ENCODE data around the gene FADS6.

Gene FADS6

GRCh38 chr17:74854792-74855191, 38.6 kb downstream of the FADS6 start:
- no peak for DNase-seq (ENCODE audit: low read depth in 2 of 2)

DNA sequence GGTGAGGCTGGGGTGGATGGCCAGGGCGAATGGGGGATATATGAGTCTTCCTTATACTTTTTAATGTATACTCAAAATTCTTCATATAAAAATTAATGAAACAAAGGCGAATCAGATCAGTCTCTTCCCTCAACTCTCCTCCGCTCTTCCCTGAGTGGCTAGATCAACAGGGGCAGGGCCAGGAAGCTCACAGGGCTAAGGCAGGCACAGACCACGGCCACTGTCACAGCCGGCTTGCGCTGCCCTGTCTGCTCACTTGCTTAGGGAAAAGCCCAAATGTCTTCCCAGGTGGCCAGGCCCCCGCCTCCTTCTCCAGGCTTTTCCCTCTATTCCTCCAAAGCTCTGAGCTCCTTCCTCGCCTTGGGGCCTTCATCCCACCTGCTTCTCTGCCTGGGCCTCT, 39.8 kb downstream of the FADS6 start:
- DNase-seq (ENCODE audit: low read depth in 2 of 2): no peak

GRCh38 chr17:74853048-74853397, 40.4 kb downstream of the FADS6 start:
- no peak for DNase-seq (ENCODE audit: low read depth in 2 of 2)

DNA sequence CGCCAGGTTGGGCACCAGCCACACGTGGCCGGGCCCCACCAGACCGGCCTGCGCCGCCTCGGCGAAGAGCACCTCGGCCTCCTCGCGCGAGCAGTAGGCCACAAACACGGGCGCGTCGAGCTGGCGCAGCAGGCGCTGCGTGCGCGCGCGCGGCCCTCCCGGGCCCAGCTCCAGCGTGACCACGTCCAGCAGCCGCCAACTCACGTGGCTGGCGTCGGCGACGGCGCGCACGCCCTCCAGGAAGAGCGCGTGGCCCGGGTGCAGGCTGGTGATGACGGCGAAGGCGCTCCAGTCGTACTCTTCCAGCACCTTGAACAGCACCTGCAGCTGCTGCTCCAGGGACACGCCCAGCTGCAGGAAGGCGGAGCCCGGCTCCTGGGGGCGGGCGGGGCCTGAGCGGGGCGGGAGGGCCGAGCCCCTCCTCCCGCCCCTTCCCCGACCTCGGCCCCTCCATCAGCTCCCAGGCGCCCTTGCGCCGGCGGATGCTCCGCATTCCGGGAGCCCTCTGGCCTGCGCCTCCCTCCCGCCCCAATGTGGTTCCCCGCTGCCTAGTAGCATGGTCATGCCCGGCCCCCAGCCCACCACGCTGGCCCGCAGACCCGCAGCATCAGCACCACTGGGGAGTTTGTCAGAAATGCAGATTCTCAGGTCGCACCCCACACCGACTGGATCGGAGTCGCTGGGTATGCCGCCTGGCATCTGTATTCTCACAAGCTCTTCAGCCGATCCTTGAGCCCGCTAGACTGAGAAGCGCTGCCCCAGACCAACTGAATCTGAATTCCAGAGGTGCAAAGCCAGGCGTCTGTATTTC, 41.0 kb downstream of the FADS6 start:
- DNase-seq (ENCODE audit: low read depth in 2 of 2): peak in 1 of 2 donors; percentile 24

DNA sequence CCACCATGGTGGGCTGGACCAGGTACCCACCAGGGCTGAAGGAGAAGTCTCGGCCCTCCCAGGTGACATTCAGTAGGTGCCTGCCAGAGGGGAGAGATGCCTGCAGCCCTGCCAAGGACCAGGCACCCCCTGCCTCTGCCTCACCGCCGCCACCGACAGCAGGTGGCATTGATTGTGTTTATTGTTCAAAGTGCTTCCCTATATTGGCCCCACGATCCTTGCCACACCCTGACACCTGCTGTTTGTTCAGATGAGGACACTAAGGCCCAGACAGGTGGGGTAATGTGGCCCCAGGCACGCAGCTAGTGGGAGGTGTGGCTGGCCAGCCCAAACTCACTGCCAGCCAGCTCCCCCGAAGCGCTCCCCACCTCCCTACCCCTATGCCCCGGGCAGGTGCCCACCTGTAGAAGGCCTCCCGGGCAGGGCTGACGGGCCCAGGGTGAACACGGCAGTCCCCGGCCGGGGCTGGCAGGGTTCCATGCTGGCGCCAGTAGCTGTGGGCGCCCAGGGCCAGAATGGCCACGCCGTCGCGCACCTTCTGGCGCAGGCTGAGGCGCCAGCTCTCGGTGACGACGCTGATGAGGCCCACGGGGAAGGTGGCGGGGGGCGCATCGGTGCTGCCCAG, 41.7 kb downstream of the FADS6 start:
- DNase-seq (ENCODE audit: low read depth in 2 of 2): no peak

DNA sequence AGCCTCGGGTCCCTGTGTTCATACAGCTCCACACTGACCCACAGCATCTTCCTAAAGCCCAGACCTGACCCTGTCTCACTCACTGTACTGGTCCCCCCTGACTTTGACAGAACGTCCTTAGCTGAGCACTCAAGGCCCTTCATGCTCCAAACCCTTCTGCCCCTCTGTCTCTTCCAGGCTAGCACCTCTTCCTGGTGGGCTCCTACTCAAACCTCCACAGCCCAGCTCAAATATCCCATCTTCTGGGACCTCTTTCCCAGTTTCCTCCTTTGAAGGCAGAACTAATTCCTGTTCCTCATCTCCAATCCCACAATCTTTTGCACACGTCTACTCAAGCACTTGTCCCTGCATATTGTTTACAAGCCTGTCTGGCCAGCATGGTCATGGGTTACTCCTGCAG, 42.5 kb downstream of the FADS6 start:
- DNase-seq (ENCODE audit: low read depth in 2 of 2): no peak

DNA sequence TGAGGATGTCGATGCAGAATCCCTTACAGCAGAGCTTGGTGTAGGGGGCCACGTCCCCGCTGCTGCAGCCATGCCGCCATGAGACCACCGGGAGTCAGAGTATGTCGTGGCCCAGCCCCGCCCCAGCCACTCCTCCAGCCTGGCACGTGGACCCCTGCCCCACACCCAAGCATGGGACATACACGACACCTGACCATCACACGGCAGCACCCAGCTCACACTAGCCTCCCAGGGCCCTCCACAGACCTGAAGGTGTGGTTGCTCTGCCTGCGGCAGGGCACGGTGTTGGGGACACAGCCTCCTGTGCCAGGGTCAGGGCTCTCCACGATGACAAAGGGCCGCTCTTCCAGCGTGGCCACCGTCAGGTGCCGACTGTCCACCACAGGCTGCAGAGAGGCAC, 43.1 kb downstream of the FADS6 start:
- no peak for DNase-seq (ENCODE audit: low read depth in 2 of 2)

GRCh38 chr17:74848656-74849399, 44.6 kb downstream of the FADS6 start:
- DNase-seq (ENCODE audit: low read depth in 2 of 2): no peak

DNA sequence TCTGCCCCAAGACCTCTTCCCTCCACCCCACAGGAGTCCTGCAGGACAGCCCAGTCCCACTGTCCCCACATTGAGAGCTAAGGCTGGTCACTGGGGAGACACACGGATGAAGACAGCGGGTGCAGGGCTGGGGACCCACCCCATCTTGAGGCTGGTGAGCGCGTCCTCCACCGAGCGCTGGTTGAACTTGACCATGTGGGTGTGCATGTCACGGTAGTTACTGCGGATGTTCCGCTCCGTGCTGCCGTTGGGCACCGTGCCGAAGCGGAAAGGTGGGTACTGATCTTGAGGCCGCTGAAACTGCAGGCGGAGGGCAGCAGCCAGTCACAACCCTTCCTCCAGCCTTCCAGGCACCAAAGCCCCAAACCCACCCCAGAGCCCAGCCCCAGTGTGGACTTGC, 46.8 kb downstream of the FADS6 start:
- DNase-seq (ENCODE audit: low read depth in 2 of 2): no peak

DNA sequence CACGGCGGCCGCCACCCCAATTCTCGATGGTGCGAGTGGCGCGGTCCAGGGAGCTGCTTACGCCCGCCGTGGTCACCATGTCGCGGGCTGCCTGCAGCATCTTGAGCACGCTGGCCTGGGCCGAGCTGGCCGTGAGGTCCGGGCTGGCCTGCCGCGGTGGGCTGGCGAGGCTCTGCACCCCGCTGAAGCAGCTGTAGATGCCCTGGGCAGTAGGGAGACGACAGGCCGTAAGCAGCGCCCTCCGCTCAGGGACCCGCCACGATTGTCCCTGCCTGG, 50.1 kb downstream of the FADS6 start:
- DNase-seq (ENCODE audit: low read depth in 2 of 2): no peak

GRCh38 chr17:74842599-74843351, 50.7 kb downstream of the FADS6 start:
- no peak for DNase-seq (ENCODE audit: low read depth in 2 of 2)

- DNase-seq (ENCODE audit: low read depth in 2 of 2): no peak
Measured at GRCh38 chr17:74842146-74842598, 51.3 kb downstream of the FADS6 start.

DNA sequence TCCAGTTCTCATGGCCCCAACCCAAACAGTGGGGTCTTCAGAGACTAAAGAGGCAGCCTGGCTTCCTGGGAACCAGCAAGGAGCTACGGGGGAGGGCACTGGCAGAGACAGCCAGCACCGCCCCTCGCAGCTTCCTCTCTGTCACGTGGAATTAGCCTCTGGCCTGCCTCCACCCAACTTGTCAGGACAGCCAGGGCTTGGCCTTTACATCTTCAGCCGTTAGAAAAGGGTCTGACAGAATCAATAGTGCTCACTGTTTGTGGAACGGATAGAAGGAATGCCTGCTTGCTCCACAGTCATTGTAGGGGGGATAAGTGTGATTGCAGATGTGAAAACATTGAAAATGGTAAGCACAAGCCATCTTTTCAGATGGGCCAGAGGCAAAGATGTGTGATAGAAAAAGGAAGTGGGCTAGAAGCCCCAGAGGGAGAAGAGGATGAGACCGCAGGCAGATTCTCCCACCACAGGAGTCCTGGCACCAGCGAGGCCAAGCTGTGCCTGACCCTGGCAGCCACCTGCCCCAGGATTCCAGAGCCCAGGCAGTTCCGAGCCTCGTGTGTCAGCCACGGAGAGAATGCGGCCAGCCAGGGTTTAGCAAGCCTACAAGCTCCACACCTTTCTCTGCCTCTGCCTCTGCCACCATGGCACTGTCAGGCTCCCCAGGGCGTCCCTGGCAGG, 52.3 kb downstream of the FADS6 start:
- no peak for DNase-seq (ENCODE audit: low read depth in 2 of 2)

DNA sequence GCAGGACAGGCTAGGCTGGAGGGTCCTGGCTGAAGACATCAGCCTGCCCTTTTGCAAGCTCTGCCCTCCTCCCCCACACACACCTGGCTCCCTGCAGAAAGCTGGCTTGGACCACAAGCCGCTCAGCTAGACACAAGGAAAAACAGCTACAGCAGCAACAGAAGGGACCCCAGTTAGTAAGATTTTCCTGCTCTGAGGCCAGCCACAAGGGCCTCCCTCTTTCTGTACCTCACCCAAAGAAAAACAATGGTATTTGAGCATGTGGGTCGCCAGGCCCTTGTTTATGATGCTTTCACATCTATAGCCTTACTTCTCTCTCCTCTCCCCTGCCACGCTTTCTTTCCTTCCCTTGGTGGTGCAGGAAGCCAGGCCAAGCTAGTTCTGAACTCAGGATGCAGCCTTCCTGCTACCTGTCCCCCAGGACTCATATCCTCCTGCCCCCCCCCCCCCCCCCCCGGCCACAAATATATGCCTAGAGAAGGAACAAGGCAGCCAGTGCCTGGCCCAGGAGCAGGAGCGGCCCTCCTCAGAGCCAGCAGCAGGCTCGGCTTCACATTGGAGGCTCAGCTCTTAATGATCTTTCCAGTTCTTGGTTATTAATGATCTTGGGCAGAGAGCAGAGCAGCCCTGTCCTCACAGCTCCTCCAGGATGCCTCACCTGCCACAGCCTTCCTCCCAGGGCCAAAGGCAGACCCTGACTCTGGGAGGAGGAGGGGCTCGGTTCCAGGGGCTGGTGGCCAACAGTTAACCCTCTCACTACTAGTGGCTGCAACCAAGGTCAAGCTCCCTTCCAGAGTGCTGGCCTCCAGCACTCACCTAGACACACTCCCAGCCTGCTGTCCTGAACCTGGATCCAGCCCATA, 53.2 kb downstream of the FADS6 start:
- DNase-seq (ENCODE audit: low read depth in 2 of 2): no peak

GRCh38 chr17:74838274-74838673, 55.2 kb downstream of the FADS6 start:
- no peak for DNase-seq (ENCODE audit: low read depth in 2 of 2)

- no peak for DNase-seq (ENCODE audit: low read depth in 2 of 2)
Measured at GRCh38 chr17:74836691-74837467, 56.6 kb downstream of the FADS6 start.

GRCh38 chr17:74836191-74836590, 57.2 kb downstream of the FADS6 start:
- no peak for DNase-seq (ENCODE audit: low read depth in 2 of 2)

DNA sequence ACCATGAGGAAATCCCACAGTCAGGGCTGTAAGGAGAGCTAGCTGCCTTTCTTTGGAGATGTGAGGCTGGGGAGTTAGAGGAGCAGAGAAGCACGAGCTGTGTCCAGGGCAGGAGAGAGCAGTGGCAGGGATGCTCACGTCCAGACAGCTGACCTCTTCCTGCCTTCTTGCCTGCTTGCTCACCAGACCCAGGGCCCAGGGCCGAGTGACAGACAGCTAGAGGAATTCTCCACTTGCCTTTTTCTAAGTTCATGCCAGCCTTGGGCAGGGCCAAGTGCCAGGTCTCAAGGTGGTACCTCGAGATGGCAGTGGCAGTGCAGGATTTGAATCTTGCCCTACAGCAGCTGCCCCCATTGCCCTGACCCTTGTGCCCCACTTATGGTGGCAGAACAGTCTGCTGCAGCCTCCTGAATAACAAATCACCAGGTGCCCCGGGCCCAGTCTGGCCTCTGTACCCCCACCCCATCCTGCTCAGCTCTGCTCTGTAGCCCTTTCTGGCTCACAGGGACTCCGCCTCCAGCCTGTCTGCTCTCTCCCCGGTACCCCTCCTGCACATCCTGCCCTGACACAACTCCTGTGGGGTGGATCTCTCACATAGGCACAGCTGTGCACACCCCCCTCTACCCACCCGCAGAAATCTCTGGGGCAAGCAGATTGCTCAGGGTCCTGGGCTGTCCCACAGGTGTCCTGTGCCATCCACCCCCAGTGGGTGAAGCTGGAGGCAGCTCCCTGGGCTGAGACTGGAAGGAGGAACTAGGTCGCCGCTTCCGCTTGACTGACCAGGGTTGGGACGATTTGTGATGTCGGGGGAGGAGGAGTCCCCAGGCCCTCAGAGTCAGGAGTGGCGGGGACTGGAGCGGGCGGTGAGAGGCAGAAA, 59.7 kb downstream of the FADS6 start:
- no peak for DNase-seq (ENCODE audit: low read depth in 2 of 2)

GRCh38 chr17:74832421-74832820, 61.0 kb downstream of the FADS6 start:
- DNase-seq (ENCODE audit: low read depth in 2 of 2): no peak
